MM.1S (cell line): Measurements from ENCODE around the gene OTOA.

Source experiments
- DNase-seq: peaks from one replicate; pipeline ENCODE4 v3.0.0-alpha.2; 2015
- H2AFZ ChIP-seq: fragments of 300-600 bp; sonication (generic); 2 replicates; pipeline ENCODE4 v1.6.0; 2016; ENCODE audit warnings: antibody characterized with exemption, low read length
- H3F3A ChIP-seq: fragments of 300-600 bp; sonication (generic); 2 replicates; pipeline ENCODE4 v1.6.1; 2016; ENCODE audit warnings: mild to moderate bottlenecking, antibody characterized with exemption, low read length, moderate library complexity, mixed read lengths; ENCODE audit not compliant: insufficient read depth
- H3K27ac ChIP-seq: fragments of 300-600 bp; sonication (generic); 2 replicates; pipeline ENCODE4 v1.5.1; 2016; ENCODE audit warnings: mild to moderate bottlenecking, low read length
- H3K27me3 ChIP-seq: fragments of 300-600 bp; sonication (generic); replicated peaks from 2 replicates; pipeline ENCODE4 v1.6.0; 2016; ENCODE audit warnings: low read length; ENCODE audit not compliant: insufficient read depth
- H3K36me3 ChIP-seq: fragments of 300-600 bp; sonication (generic); replicated peaks from 2 replicates; pipeline ENCODE4 v1.6.1; 2016; ENCODE audit warnings: mild to moderate bottlenecking, low read length, mixed read lengths; ENCODE audit not compliant: insufficient read depth
- H3K4me1 ChIP-seq: fragments of 300-600 bp; sonication (generic); 2 replicates; pipeline ENCODE4 v1.6.1; 2016; ENCODE audit warnings: low read length, mixed read lengths
- H3K4me2 ChIP-seq: fragments of 300-600 bp; sonication (generic); 2 replicates; pipeline ENCODE4 v1.6.0; 2016; ENCODE audit warnings: low read depth, low read length
- H3K4me3 ChIP-seq: fragments of 300-600 bp; sonication (generic); 2 replicates; pipeline ENCODE4 v1.5.1; 2016; ENCODE audit warnings: low read length, mixed read lengths
- H3K79me2 ChIP-seq: fragments of 300-600 bp; sonication (generic); 2 replicates; pipeline ENCODE4 v1.6.1; 2016; ENCODE audit warnings: mixed run types, low read length, mixed read lengths
- H3K9ac ChIP-seq: fragments of 300-600 bp; sonication (generic); 2 replicates; pipeline ENCODE4 v1.6.1; 2016; ENCODE audit warnings: low read length, mixed read lengths
- H3K9me2 ChIP-seq: fragments of 300-600 bp; sonication (generic); replicated peaks from 2 replicates; pipeline ENCODE4 v1.6.1; 2016; ENCODE audit warnings: mild to moderate bottlenecking, low read length, mixed read lengths; ENCODE audit not compliant: insufficient read depth
- H3K9me3 ChIP-seq: fragments of 300-600 bp; sonication (generic); replicated peaks from 2 replicates; pipeline ENCODE4 v1.6.1; 2016; ENCODE audit warnings: mild to moderate bottlenecking, low read length, mixed read lengths; ENCODE audit not compliant: insufficient read depth
- H4K20me1 ChIP-seq: fragments of 300-600 bp; sonication (generic); 2 replicates; pipeline ENCODE4 v1.6.1; 2016; ENCODE audit warnings: mild to moderate bottlenecking, low read length, moderate library complexity, mixed read lengths; ENCODE audit not compliant: insufficient read depth
- CTCF ChIP-seq: fragments of 300-600 bp; sonication (generic); IDR thresholded peaks from 2 replicates; pipeline ENCODE4 v1.5.1; 2016; ENCODE audit warnings: antibody characterized with exemption, low read length, mixed read lengths
- EZH2 ChIP-seq: fragments of 300-600 bp; sonication (generic); optimal IDR thresholded peaks from 2 replicates; pipeline ENCODE3; 2017; ENCODE audit warnings: low read depth, mild to moderate bottlenecking, antibody characterized with exemption, low read length, mixed read lengths
- EZH2phosphoT487 ChIP-seq: fragments of 300-600 bp; sonication (generic); IDR thresholded peaks from 2 replicates; pipeline ENCODE4 v1.6.1; 2018; ENCODE audit warnings: antibody characterized with exemption, low read length

OTOA gene

GRCh38 chr16:21618281-21618680 is 45.5 kb upstream of the OTOA start:
- Histone ChIP-seq H3K9ac (no peak overlapping the region), H3K4me1 (peaks cover 23% of the 10 kb centered on the region), H3K4me2 (no peak overlapping the region), H3K27me3 (no peaks in the 10 kb centered on the region), H3K27ac (peak overlapping the region; percentile 65; the same call in 1 of the 2 replicates), H3K9me3 (no peaks in the 10 kb centered on the region), H3K36me3 (no peaks in the 10 kb centered on the region), H3K9me2 (no peaks in the 10 kb centered on the region), H4K20me1 (no peaks in the 10 kb centered on the region), H2AFZ (no peak overlapping the region), H3K79me2 (peaks cover 58% of the 10 kb centered on the region), H3F3A (peaks cover 11% of the 10 kb centered on the region), H3K4me3 (no peak overlapping the region)
- DNase-seq, result no peak
- TF ChIP-seq EZH2 (no peak), CTCF (no peak), EZH2phosphoT487 (no peak)

- no peak overlapping the region for H3K9ac ChIP-seq
- peaks cover 23% of the 10 kb centered on the region for H3K4me1 ChIP-seq
- no peaks in the 10 kb centered on the region for H3K9me3 ChIP-seq
- peaks cover 11% of the 10 kb centered on the region for H3F3A ChIP-seq
- no peaks in the 10 kb centered on the region for H4K20me1 ChIP-seq
- H3K4me2 ChIP-seq, result peak overlapping the region; percentile 4; the same call in 1 of the 2 replicates
- H3K27me3 ChIP-seq, result no peaks in the 10 kb centered on the region
- H3K27ac ChIP-seq, result peak overlapping the region; percentile 58; the same call in 1 of the 2 replicates
- DNase-seq, result no peak
- H3K79me2 ChIP-seq, result peaks cover 43% of the 10 kb centered on the region
- no peak overlapping the region for H2AFZ ChIP-seq
- no peak overlapping the region for H3K4me3 ChIP-seq
- no peak for TF ChIP-seq EZH2
- TF ChIP-seq EZH2phosphoT487, result no peak
- no peak for TF ChIP-seq CTCF
- H3K9me2 ChIP-seq, result no peaks in the 10 kb centered on the region
- H3K36me3 ChIP-seq, result no peaks in the 10 kb centered on the region
Observed at GRCh38 chr16:21619765-21620425, 43.9 kb upstream of the OTOA start.

- Histone ChIP-seq H3K36me3 (no peaks in the 10 kb centered on the region; the same call in 1 of the 2 replicates), H2AFZ (no peak overlapping the region), H3K79me2 (peaks cover 41% of the 10 kb centered on the region), H3K27me3 (no peaks in the 10 kb centered on the region), H3K4me1 (peaks cover 23% of the 10 kb centered on the region), H3K9me2 (no peaks in the 10 kb centered on the region), H3K27ac (no peak overlapping the region), H3K9me3 (no peaks in the 10 kb centered on the region), H4K20me1 (no peaks in the 10 kb centered on the region), H3K9ac (no peak overlapping the region), H3K4me2 (no peak overlapping the region), H3F3A (peaks cover 11% of the 10 kb centered on the region), H3K4me3 (no peak overlapping the region)
- no peak for DNase-seq
- TF ChIP-seq EZH2, result no peak
- TF ChIP-seq CTCF, result no peak
- TF ChIP-seq EZH2phosphoT487, result no peak
Observed at GRCh38 chr16:21620592-21620991, 43.2 kb upstream of the OTOA start.
